DMS79 (cell line): ENCODE data around the gene AXIN1.
"Not testable (repeated sequence)": the region's sequence is repeated elsewhere in the genome, so short reads cannot be mapped to it uniquely, and the experiment has no call there.

Source experiments
- DNase-seq: peaks from one replicate; lab custom pipeline; 2025; lab: John Stamatoyannopoulos, UW

The AXIN1 gene, protein sequence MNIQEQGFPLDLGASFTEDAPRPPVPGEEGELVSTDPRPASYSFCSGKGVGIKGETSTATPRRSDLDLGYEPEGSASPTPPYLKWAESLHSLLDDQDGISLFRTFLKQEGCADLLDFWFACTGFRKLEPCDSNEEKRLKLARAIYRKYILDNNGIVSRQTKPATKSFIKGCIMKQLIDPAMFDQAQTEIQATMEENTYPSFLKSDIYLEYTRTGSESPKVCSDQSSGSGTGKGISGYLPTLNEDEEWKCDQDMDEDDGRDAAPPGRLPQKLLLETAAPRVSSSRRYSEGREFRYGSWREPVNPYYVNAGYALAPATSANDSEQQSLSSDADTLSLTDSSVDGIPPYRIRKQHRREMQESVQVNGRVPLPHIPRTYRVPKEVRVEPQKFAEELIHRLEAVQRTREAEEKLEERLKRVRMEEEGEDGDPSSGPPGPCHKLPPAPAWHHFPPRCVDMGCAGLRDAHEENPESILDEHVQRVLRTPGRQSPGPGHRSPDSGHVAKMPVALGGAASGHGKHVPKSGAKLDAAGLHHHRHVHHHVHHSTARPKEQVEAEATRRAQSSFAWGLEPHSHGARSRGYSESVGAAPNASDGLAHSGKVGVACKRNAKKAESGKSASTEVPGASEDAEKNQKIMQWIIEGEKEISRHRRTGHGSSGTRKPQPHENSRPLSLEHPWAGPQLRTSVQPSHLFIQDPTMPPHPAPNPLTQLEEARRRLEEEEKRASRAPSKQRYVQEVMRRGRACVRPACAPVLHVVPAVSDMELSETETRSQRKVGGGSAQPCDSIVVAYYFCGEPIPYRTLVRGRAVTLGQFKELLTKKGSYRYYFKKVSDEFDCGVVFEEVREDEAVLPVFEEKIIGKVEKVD

GRCh38 chr16:352547-353403, at the start of gene AXIN1:
Gene AXIN1, minus strand, starts transcription at chr16:352723. Its CDS starts 5,698 bp downstream, at chr16:347025.
- DNase-seq, result peak; percentile 95

GRCh38 chr16:401468-402348, 49.2 kb upstream of the AXIN1 start, which contains the start of gene DECR2:
Gene DECR2, plus strand, starts transcription at chr16:401885. Its CDS starts 79 bp downstream, at chr16:401964.
- peak; percentile 70 for DNase-seq

- DNase-seq, result no peak
These were observed 47.6 kb upstream of the AXIN1 start for GRCh38 chr16:400061-400591.

- no peak for DNase-seq
These were observed 47.0 kb upstream of the AXIN1 start for GRCh38 chr16:399340-400019.

- DNase-seq, result no peak
These were observed 46.2 kb upstream of the AXIN1 start for GRCh38 chr16:398561-399339.

DNA sequence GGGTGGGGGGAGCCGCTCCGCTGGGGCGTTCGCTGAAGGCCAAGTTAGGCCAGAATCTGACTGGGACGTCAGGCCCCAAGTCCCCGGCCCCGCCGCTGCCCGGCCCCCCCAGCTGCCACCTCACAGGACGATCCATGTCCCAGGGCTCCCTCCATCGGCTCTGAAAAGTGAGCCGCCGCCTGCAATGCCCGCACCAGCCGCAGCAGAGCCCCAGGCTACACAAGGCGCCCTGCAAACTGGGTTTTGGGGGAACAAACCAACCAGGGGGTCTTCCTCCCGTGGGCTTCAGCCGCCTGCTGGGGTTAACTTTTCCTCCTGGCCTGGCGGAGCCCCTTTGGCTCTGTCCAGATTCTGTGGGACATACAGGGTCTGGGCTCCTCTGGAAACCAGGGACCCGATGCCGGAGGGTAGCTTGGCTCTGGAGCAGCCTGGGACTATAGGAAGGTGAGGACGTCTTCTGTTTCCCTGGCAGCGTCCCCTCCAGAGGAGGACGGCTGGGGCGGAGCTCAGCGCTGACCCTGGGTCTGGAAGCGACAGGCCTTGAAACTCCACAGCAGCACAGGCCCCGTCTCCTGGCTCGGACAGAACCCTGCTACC, 45.3 kb upstream of the AXIN1 start:
- no peak for DNase-seq

- no peak for DNase-seq
These were observed 44.7 kb upstream of the AXIN1 start, which contains the start of gene NME4 for GRCh38 chr16:397135-397661. Gene NME4, plus strand, starts transcription at chr16:397199. Its CDS starts 24 bp downstream, at chr16:397223.

DNA sequence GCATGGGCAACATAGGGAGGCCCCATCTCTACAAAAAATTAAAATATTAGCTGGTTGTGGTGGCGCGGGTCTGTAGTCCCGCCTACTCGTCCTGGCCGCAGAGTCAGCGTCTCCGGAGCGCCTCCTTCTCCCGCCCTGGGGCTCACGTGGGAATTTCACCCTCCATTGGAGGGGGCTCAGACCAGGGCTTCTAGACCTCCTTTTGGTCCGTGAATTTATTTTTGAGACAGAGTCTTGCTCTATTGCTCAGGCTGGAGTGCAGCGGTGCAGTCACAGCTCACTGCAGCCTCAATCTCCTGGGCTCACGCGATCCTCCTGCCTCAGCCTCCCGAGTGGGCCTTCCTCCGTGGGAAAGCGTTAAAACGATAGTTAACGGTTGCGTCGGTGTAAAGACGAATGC, 44.1 kb upstream of the AXIN1 start:
- DNase-seq, result no peak

GRCh38 chr16:396199-396598, 43.7 kb upstream of the AXIN1 start:
- no peak for DNase-seq

- DNase-seq, result no peak
These were observed 40.0 kb upstream of the AXIN1 start for GRCh38 chr16:392450-393030.

- peak; percentile 22 for DNase-seq
These were observed 39.4 kb upstream of the AXIN1 start for GRCh38 chr16:391885-392335.

DNA sequence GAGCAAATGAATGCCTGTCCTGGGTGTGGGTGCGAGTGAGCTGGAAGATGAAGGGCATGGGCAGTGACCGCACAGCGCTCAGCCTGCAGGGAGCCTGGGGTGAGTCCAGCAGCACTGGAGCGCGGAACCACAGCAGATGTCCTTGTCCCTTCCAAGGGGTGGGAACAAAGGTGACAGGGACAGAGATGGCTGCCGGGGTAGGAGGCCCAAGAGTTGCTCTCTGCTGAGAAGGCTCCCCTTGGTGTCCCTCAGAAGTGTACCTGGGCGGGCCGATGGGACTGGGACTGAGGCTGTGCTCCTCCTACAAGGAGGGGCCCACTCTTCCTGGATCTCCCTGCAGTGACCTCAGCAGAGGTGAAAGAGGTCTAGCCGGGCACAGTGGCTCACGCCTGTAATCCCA, 36.8 kb upstream of the AXIN1 start:
- no peak for DNase-seq

GRCh38 chr16:387761-388666, 35.5 kb upstream of the AXIN1 start:
- DNase-seq, result not testable (repeated sequence)

GRCh38 chr16:386641-387156, 34.2 kb upstream of the AXIN1 start:
- DNase-seq, result no peak

DNA sequence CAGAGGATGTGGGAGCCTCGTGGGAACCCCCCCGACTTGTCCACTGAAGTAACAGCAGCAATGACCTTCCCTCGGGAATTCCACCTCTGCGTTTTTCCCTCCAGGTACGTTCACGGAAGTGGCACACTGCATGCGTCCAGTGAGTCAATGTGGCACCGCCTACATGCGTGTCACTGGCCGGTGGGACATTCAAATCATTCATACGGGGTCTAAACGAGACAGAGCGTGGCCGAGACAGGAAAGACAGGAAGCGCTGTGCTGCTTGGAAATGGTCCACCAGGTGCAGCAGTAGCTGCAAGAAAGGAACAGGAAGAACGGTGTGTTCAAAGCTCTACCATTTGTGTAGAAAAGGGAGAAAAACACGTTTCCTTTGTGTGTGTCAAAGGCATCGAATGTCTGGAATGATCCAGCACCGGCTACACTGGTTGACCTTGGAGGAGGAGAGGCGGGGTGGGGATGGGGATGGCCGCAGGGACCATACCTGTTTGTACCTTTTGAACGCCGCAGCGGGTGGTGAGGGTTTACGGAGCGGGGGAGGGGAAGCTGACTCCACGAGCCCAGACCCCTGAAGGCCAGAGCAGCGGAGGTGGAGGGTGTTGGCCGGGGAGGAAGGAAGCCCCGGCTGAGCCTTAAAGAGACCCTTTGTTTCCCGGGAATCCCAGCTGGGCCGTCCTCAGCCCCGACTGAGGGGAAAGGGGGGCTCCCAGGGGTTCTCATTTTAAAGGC, 31.0 kb upstream of the AXIN1 start:
- no peak for DNase-seq
